ENCODE measurements around the gene LRFN5. TPM values are rescaled to one million over a fixed set of nuclear protein-coding genes. Genes with fewer than 3 reads are reported as not detected.

LRFN5 gene
- total and polyA plus RNA-seq, 10 of the 15 experiments (the other 5 are each of a cell fraction or from before 2014, with no cell fraction given), result 0.06 to 1.2 TPM; not detected in 8

- in situ Hi-C loops (cut with MboI), result no loop called here
- Histone ChIP-seq H3K9ac (ENCODE audit: control insufficient read depth, insufficient read depth, low read length) (no peak overlapping the region), H3K4me2 (ENCODE audit: control insufficient read depth, insufficient read depth) (no peak overlapping the region), H2AFZ (ENCODE audit: control insufficient read depth, low read depth, low read length) (no peak overlapping the region), H3K27ac (ENCODE audit: control insufficient read depth, insufficient read depth) (no peak overlapping the region), H4K20me1 (ENCODE audit: control insufficient read depth, insufficient read depth) (no peaks in the 10 kb centered on the region), H3K36me3 (ENCODE audit: control insufficient read depth in 2 of 2, insufficient read depth in 2 of 2, low read length in 1 of 2) (no peaks in the 10 kb centered on the region), H3K4me1 (ENCODE audit: control insufficient read depth, insufficient read depth, low read length) (no peaks in the 10 kb centered on the region), H3K27me3 (replicated peaks in 1 of 2; ENCODE audit: control insufficient read depth in 2 of 2, insufficient read depth in 2 of 2, low read length in 1 of 2) (no peaks in the 10 kb centered on the region), H3K79me2 (ENCODE audit: control insufficient read depth, insufficient read depth, low read length) (no peaks in the 10 kb centered on the region), H3K4me3 (no peak overlapping the region), H3K9me3 (replicated peaks; ENCODE audit: control insufficient read depth, insufficient read depth, low read length) (no peaks in the 10 kb centered on the region)
- 73% methylated on average over 3 of the region's 3 CpGs for WGBS (ENCODE audit: insufficient coverage, insufficient replicate concordance, low lambda C conversion rate, missing lambda C conversion rate)
- BruUV-seq (replicated peaks), result no TSS peak
- POLR2A ChIA-PET, result no interaction called here
- FAIRE-seq (no peak), ATAC-seq (no peak), DNase-seq (ENCODE audit: low read depth, low spot score) (no peak)
- SMC1A ChIA-PET (ENCODE audit: uncharacterized antibody, unreplicated experiment), result no interaction called here
- CTCF ChIA-PET, result no interaction called here
- RAD21 ChIA-PET (ENCODE audit: unreplicated experiment), result no interaction called here
- TF ChIP-seq IKZF2 (IDR thresholded peaks at IDR 0.05) (no peak), HDAC6 (IDR thresholded peaks at IDR 0.05; ENCODE audit: unreplicated experiment) (no peak), POLR2AphosphoS2 (IDR thresholded peaks at IDR 0.05; ENCODE audit: low read depth, low read length) (no peak), TCF7 (IDR thresholded peaks at IDR 0.05; ENCODE audit: borderline replicate concordance) (no peak), MAX (IDR thresholded peaks at IDR 0.05; ENCODE audit: low read depth, low read length) (no peak), POLR2AphosphoS5 (IDR thresholded peaks at IDR 0.05; ENCODE audit: low read length) (no peak), NFIC (IDR thresholded peaks at IDR 0.05; ENCODE audit: low read depth, low read length) (no peak), BRCA1 (IDR thresholded peaks at IDR 0.05; ENCODE audit: low read depth, low read length) (no peak)
- intact Hi-C loops (cut with micrococcal nuclease; ENCODE audit: unreplicated experiment), result no loop called here
Measured at GRCh38 chr14:41662780-41663472, 56.2 kb downstream of the LRFN5 start.

GRCh38 chr14:41663473-41663850 is 56.8 kb downstream of the LRFN5 start:
- BruUV-seq (replicated peaks), result no TSS peak
- in situ Hi-C loops (cut with MboI), result no loop called here
- POLR2A ChIA-PET, result no interaction called here
- SMC1A ChIA-PET (ENCODE audit: uncharacterized antibody, unreplicated experiment), result no interaction called here
- FAIRE-seq (no peak), DNase-seq (ENCODE audit: low read depth, low spot score) (no peak), ATAC-seq (no peak)
- Histone ChIP-seq H3K9me3 (replicated peaks; ENCODE audit: control insufficient read depth, insufficient read depth, low read length) (no peaks in the 10 kb centered on the region), H3K27me3 (replicated peaks in 1 of 2; ENCODE audit: control insufficient read depth in 2 of 2, insufficient read depth in 2 of 2, low read length in 1 of 2) (no peaks in the 10 kb centered on the region), H3K9ac (ENCODE audit: control insufficient read depth, insufficient read depth, low read length) (no peak overlapping the region), H3K36me3 (ENCODE audit: control insufficient read depth in 2 of 2, insufficient read depth in 2 of 2, low read length in 1 of 2) (no peaks in the 10 kb centered on the region), H3K4me3 (no peak overlapping the region), H3K27ac (ENCODE audit: control insufficient read depth, insufficient read depth) (no peak overlapping the region), H3K4me2 (ENCODE audit: control insufficient read depth, insufficient read depth) (no peak overlapping the region), H2AFZ (ENCODE audit: control insufficient read depth, low read depth, low read length) (no peak overlapping the region), H3K79me2 (ENCODE audit: control insufficient read depth, insufficient read depth, low read length) (no peaks in the 10 kb centered on the region), H3K4me1 (ENCODE audit: control insufficient read depth, insufficient read depth, low read length) (no peaks in the 10 kb centered on the region), H4K20me1 (ENCODE audit: control insufficient read depth, insufficient read depth) (no peaks in the 10 kb centered on the region)
- CTCF ChIA-PET, result no interaction called here
- 0% methylated on average over 2 of the region's 2 CpGs for WGBS (ENCODE audit: insufficient coverage, insufficient replicate concordance, low lambda C conversion rate, missing lambda C conversion rate)
- RAD21 ChIA-PET (ENCODE audit: unreplicated experiment), result no interaction called here
- intact Hi-C loops (cut with micrococcal nuclease; ENCODE audit: unreplicated experiment), result no loop called here
- no peak for TF ChIP-seq POLR2A (IDR thresholded peaks at IDR 0.05; ENCODE audit: low read depth, low read length)
- TF ChIP-seq ZNF217 (IDR thresholded peaks at IDR 0.05), result no peak
- no peak for TF ChIP-seq GABPA (IDR thresholded peaks at IDR 0.05; ENCODE audit: low read depth)
- TF ChIP-seq PML (IDR thresholded peaks at IDR 0.05; ENCODE audit: low read length), result no peak
- TF ChIP-seq ZNF274 (IDR thresholded peaks at IDR 0.05; ENCODE audit: insufficient read depth, insufficient read length), result no peak
- TF ChIP-seq FOXM1 (IDR thresholded peaks at IDR 0.05; ENCODE audit: low read depth, low read length), result no peak
- TF ChIP-seq CHD2 (IDR thresholded peaks at IDR 0.05; ENCODE audit: borderline replicate concordance, low read depth, low read length), result no peak
- no peak for TF ChIP-seq CHD4 (IDR thresholded peaks at IDR 0.05)
- no peak for TF ChIP-seq POU2F2 (IDR thresholded peaks at IDR 0.05; ENCODE audit: borderline replicate concordance, low read depth, low read length)
- no peak for TF ChIP-seq MEF2B (IDR thresholded peaks at IDR 0.05; ENCODE audit: partially characterized antibody, poor library complexity, severe bottlenecking)

Data from GM12878 (cell line).